H1 (cell line): ENCODE measurements around the gene CDH6. TPM values are rescaled to one million over a fixed set of nuclear protein-coding genes. Genes with fewer than 3 reads are reported as not detected.

Experiments used
- CHD2 ChIP-seq: IDR thresholded peaks from 2 replicates; pipeline ENCODE4 v1.6.1; 2012; ENCODE audit warnings: low read length, improper control_type of control experiment
- CTBP2 ChIP-seq: IDR thresholded peaks from 2 replicates; pipeline ENCODE4 v1.7.0; 2011; ENCODE audit warnings: borderline replicate concordance, mild to moderate bottlenecking, moderate library complexity, mixed read lengths, low read length; ENCODE audit not compliant: insufficient read depth, insufficient read length
- polyA plus RNA-seq, 7 experiments: library from polyadenylated mRNA; depleted of rRNA in 3 of 7; stranded (reverse) in 5 of 7; unstranded in 2 of 7; fragments of >200 nt in 5 of 7; fragments of 200-250 nt in 2 of 7; gene quantifications; 1 replicate in 5 of 7; 2 replicates in 1 of 7; 4 replicates in 1 of 7; pipeline versions ENCODE4 v1.2.1 to v1.2.3, GENCODE V29; 2011 to 2013; ENCODE audit warnings: missing spikeins in 2 of 7, mixed read lengths in 2 of 7
- total RNA-seq: library from RNA; stranded (reverse); fragmentation: NEBNext Ultra II Directional; extraction: Animal tissue kit (Norgen Biotek cat#: 25700); gene quantifications from 2 replicates; pipeline ENCODE4 v1.2.1, GENCODE V29; 2021

CDH6 gene
- total and polyA plus RNA-seq, 2 of the 8 experiments (the other 6 are each of a cell fraction or from before 2014, with no cell fraction given), result 1.4 to 1.9 TPM

DNA sequence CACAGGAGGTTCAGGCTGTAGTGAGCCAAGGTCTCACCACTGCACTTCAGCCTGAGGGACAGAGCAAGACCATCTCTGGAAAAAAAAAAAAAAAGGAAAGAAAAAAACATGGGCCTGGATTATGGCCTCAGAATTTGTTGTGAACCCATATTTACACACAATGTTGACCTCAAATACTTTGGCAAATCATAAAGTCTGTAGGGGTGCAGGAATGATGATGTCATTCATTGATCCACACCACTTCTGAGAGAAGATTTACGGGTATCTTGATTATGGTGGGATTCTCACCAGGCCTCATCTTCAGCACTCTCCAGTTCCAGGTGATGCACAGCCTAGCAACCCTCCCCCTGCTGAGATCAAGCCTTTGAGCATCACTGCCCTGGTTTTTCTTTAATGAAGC lies 156.9 kb downstream of the CDH6 start (continued):
- no peak for TF ChIP-seq CHD2
- no peak for TF ChIP-seq CTBP2
